SK-N-SH (cell line): ENCODE measurements around the gene PRIM2. TPM values are rescaled to one million over a fixed set of nuclear protein-coding genes. Genes with fewer than 3 reads are reported as not detected.

ENCODE experiments used
- CTCF ChIA-PET: fragments of 300-600, 350-600 bp; formaldehyde crosslinking; extraction: SDS; loops from one replicate; lab custom pipeline; 2021; lab: Yijun Ruan, JAX
- POLR2A ChIA-PET: fragments of 350-600 bp; sonication (Branson Sonifier 250); formaldehyde crosslinking; extraction: SDS; loops from one replicate; lab custom pipeline; 2020; ENCODE audit warnings: antibody characterized with exemption, inconsistent platforms; lab: Yijun Ruan, JAX
- DNase-seq: peaks from one replicate; pipeline ENCODE4 v3.0.0; 2012
- H2AFZ ChIP-seq: fragments of 200-600 bp; sonication (generic); 2 replicates; pipeline ENCODE4 v1.8.1; 2016; ENCODE audit warnings: antibody characterized with exemption, mild to moderate bottlenecking, low read depth
- H3F3A ChIP-seq: fragments of 200-600 bp; sonication (generic); replicated peaks from 2 replicates; pipeline ENCODE3; 2016; ENCODE audit warnings: antibody characterized with exemption, mild to moderate bottlenecking; ENCODE audit not compliant: insufficient read depth
- H3K27ac ChIP-seq, 2 experiments: fragments of 200-500 bp in 1 of 2; fragments of 200-600 bp in 1 of 2; sonication (Bioruptor generic) in 1 of 2; sonication (generic), shearing (Covaris generic) in 1 of 2; 2 replicates each; pipeline versions ENCODE4 v1.5.1 to v1.6.1; 2014 to 2016; ENCODE audit warnings: low read depth in 2 of 2, inconsistent platforms in 1 of 2, low read length in 1 of 2, mild to moderate bottlenecking in 1 of 2, mixed read lengths in 1 of 2
- H3K27me3 ChIP-seq: fragments of 200-600 bp; sonication (generic), shearing (Covaris generic); 2 replicates; pipeline ENCODE4 v1.6.1; 2016; ENCODE audit warnings: mixed run types; ENCODE audit not compliant: insufficient read depth
- H3K36me3 ChIP-seq, 2 experiments: fragments of 200-500 bp in 1 of 2; fragments of 200-600 bp in 1 of 2; sonication (Bioruptor generic) in 1 of 2; sonication (generic) in 1 of 2; replicated peaks in 1 of 2; 2 replicates each; pipeline versions ENCODE3 to v1.5.1; 2014 to 2016; ENCODE audit warnings: low read length in 1 of 2, mild to moderate bottlenecking in 1 of 2; ENCODE audit not compliant: insufficient read depth in 2 of 2, control insufficient read depth in 1 of 2
- H3K4me1 ChIP-seq, 2 experiments: fragments of 200-500 bp in 1 of 2; fragments of 200-600 bp in 1 of 2; sonication (Bioruptor generic) in 1 of 2; sonication (generic), shearing (Covaris generic) in 1 of 2; 2 replicates each; pipeline versions ENCODE4 v1.5.1 to v1.6.1; 2014 to 2016; ENCODE audit warnings: low read depth in 1 of 2, low read length in 1 of 2, mixed run types in 1 of 2; ENCODE audit not compliant: insufficient read depth in 2 of 2, control insufficient read depth in 1 of 2
- H3K4me2 ChIP-seq: fragments of 200-600 bp; sonication (generic), shearing (Covaris generic); 2 replicates; pipeline ENCODE4 v1.6.1; 2017; ENCODE audit warnings: mixed run types
- H3K4me3 ChIP-seq, 2 experiments: fragments of 200-500 bp in 1 of 2; fragments of 200-600 bp in 1 of 2; sonication (Bioruptor generic) in 1 of 2; sonication (generic), shearing (Covaris generic) in 1 of 2; 2 replicates each; pipeline versions ENCODE4 v1.5.1 to v1.8.1; 2014 to 2016; ENCODE audit warnings: low read depth in 2 of 2, inconsistent platforms in 1 of 2, low read length in 1 of 2, mild to moderate bottlenecking in 1 of 2, mixed read lengths in 1 of 2, moderate library complexity in 1 of 2
- H3K79me2 ChIP-seq: fragments of 200-600 bp; sonication (generic); 2 replicates; pipeline ENCODE4 v1.8.1; 2017; ENCODE audit warnings: mild to moderate bottlenecking; ENCODE audit not compliant: insufficient read depth
- H3K9ac ChIP-seq: fragments of 200-600 bp; sonication (generic); 2 replicates; pipeline ENCODE4 v1.6.1; 2017; ENCODE audit warnings: mixed run types
- H3K9me2 ChIP-seq: fragments of 200-600 bp; sonication (generic); 2 replicates; pipeline ENCODE4 v1.6.1; 2017; ENCODE audit warnings: mixed run types
- H3K9me3 ChIP-seq: fragments of 200-600 bp; sonication (generic); 2 replicates; pipeline ENCODE4 v1.6.1; 2017; ENCODE audit warnings: mixed run types, mild to moderate bottlenecking, moderate library complexity
- H4K20me1 ChIP-seq: fragments of 200-600 bp; sonication (generic); 2 replicates; pipeline ENCODE4 v1.6.1; 2017; ENCODE audit warnings: mild to moderate bottlenecking, mixed run types; ENCODE audit not compliant: insufficient read depth
- CHD2 ChIP-seq: fragments of 150-350 bp; IDR thresholded peaks from 2 replicates; pipeline ENCODE4 v1.6.1; 2018; ENCODE audit warnings: low read length; ENCODE audit not compliant: partially characterized antibody
- ELF1 ChIP-seq: IDR thresholded peaks from 2 replicates; pipeline ENCODE4 v1.4.0; 2012
- EP300 ChIP-seq, 2 experiments: IDR thresholded peaks; 2 replicates each; pipeline versions ENCODE4 v1.4.0 to v1.6.1; 2012; ENCODE audit warnings: borderline replicate concordance in 1 of 2, low read depth in 1 of 2, low read length in 1 of 2
- FOXJ3 ChIP-seq: sonication (generic); formaldehyde crosslinking; IDR thresholded peaks from 2 replicates; pipeline ENCODE4 v1.5.1; 2020; ENCODE audit warnings: mild to moderate bottlenecking, missing genetic modification reagents
- FOXM1 ChIP-seq: IDR thresholded peaks from 2 replicates; pipeline ENCODE4 v1.4.0; 2012; ENCODE audit warnings: low read depth, mild to moderate bottlenecking
- GABPA ChIP-seq: IDR thresholded peaks from 2 replicates; pipeline ENCODE4 v1.4.0; 2012; ENCODE audit warnings: low read depth, mild to moderate bottlenecking
- GATA2 ChIP-seq: sonication (generic); formaldehyde crosslinking; IDR thresholded peaks from 2 replicates; pipeline ENCODE4 v1.5.0; 2020; ENCODE audit warnings: mild to moderate bottlenecking, missing genetic modification reagents
- JUND ChIP-seq: IDR thresholded peaks from 2 replicates; pipeline ENCODE4 v1.4.0; 2012
- MXI1 ChIP-seq: IDR thresholded peaks from 2 replicates; pipeline ENCODE4 v1.6.1; 2012; ENCODE audit warnings: mild to moderate bottlenecking, low read depth, low read length, improper control_type of control experiment
- NFIC ChIP-seq: IDR thresholded peaks from 2 replicates; pipeline ENCODE4 v1.4.0; 2012; ENCODE audit warnings: borderline replicate concordance
- NRF1 ChIP-seq: IDR thresholded peaks from 2 replicates; pipeline ENCODE4 v1.6.1; 2012; ENCODE audit warnings: low read depth, mild to moderate bottlenecking, low read length
- POLR2AphosphoS5 ChIP-seq: IDR thresholded peaks from 2 replicates; pipeline ENCODE4 v1.6.1; 2012; ENCODE audit warnings: low read depth, low read length
- RCOR1 ChIP-seq: fragments of 150-350 bp; IDR thresholded peaks from 2 replicates; pipeline ENCODE4 v1.6.1; 2017; ENCODE audit warnings: antibody characterized with exemption, low read length
- RFX5 ChIP-seq: IDR thresholded peaks from 2 replicates; pipeline ENCODE4 v1.6.1; 2012; ENCODE audit warnings: mild to moderate bottlenecking, improper control_type of control experiment, low read length
- RXRA ChIP-seq: IDR thresholded peaks from 2 replicates; pipeline ENCODE4 v1.4.0; 2012; ENCODE audit warnings: low read depth, mild to moderate bottlenecking, borderline replicate concordance
- SMC3 ChIP-seq: IDR thresholded peaks from 2 replicates; pipeline ENCODE4 v1.6.1; 2012; ENCODE audit warnings: low read depth, low read length, improper control_type of control experiment
- TCF12 ChIP-seq: IDR thresholded peaks from 2 replicates; pipeline ENCODE4 v1.4.0; 2012
- YY1 ChIP-seq: IDR thresholded peaks from 2 replicates; pipeline ENCODE4 v1.4.0; 2012; ENCODE audit warnings: low read depth, mild to moderate bottlenecking
- WGBS: methylation state at CpG from one replicate; pipeline ENCODE4 v1.1.6; 2017; ENCODE audit warnings: low lambda C conversion rate; 5-methylcytosine and 5-hydroxymethylcytosine counted together
- polyA plus RNA-seq, 3 experiments: library from polyadenylated mRNA; depleted of rRNA; stranded (reverse); fragments of >200 nt; gene quantifications; 2 replicates each; pipeline ENCODE4 v1.2.3, GENCODE V29; 2012
- TF ChIP-seq, protein P1 (sequence below): IDR thresholded peaks from 2 replicates; pipeline ENCODE4 v1.4.0; 2012; ENCODE audit warnings: low read depth, borderline replicate concordance
- TF ChIP-seq, protein P2 (sequence below): fragments of 150-350 bp; IDR thresholded peaks from 2 replicates; pipeline ENCODE4 v1.6.1; 2016; ENCODE audit warnings: mild to moderate bottlenecking, low read depth, low read length
- TF ChIP-seq, protein P3 (sequence below): fragments of 150-350 bp; IDR thresholded peaks from 2 replicates; pipeline ENCODE4 v1.6.1; 2017; ENCODE audit warnings: antibody characterized with exemption, low read length, low read depth, borderline replicate concordance
- TF ChIP-seq, protein P4 (sequence below): IDR thresholded peaks from 2 replicates; pipeline ENCODE4 v1.6.1; 2012; ENCODE audit warnings: mild to moderate bottlenecking, low read depth, low read length, moderate library complexity
- TF ChIP-seq, protein P5 (sequence below): fragments of 200-600 bp; sonication (generic); IDR thresholded peaks from 2 replicates; pipeline ENCODE4 v1.6.1; 2017; ENCODE audit warnings: antibody characterized with exemption, mild to moderate bottlenecking, moderate library complexity

The PRIM2 gene
- polyA plus RNA-seq, 1 of the 3 experiments (the other 2 are of a cell fraction) = 14.1 TPM

DNA sequence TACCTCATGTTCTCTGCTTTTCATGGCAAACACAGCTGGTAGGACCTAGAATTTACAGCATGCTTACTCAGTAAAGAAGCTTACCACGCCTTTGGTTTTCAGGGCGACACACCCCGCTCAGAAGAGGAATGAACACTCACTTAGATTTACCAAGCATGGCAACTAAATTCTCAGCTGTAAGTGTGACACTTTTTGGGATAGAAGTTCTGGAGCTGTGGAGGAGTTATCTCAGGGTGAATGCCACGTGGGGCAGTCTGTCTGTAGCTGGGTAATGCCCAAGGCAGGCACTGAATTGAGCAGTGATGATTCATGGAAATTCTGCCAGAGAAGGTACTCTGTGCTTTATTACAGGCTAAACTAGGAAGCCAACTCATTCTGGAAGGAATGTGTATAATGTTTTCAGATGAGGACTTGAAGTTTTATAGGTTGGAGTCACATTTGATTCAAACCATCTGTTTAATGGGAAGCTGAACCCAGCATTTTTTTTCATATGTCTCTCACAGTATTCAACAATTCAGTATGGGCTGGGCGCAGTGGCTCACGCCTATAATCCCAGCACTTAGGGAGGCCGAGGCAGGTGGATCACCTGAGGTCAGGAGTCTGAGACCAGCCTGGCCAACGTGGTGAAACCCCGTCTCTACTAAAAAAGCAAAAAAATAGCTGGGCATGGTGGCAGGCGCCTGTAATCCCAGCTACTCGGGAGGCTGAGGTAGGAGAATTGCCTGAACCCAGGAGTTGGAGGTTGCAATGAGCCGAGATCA lies 3.5 kb upstream of the PRIM2 start (continued):
- TF ChIP-seq NRF1 (no peak), MXI1 (peak; percentile 38; the same call in 1 of the 2 replicates), YY1 (peak; percentile 12; the same call in 1 of the 2 replicates), RXRA (peak; percentile 94), RFX5 (no peak), JUND (peak; percentile 97), GABPA (peak; percentile 40; the same call in 1 of the 2 replicates), POLR2AphosphoS5 (peak; percentile 94; the same call in 1 of the 2 replicates), ELF1 (peak; percentile 30; the same call in 1 of the 2 replicates), FOXM1 (peak; percentile 98), GATA2 (CRISPR knock-in tag) (no peak), RCOR1 (no peak)
- TF ChIP-seq, protein P1, sequence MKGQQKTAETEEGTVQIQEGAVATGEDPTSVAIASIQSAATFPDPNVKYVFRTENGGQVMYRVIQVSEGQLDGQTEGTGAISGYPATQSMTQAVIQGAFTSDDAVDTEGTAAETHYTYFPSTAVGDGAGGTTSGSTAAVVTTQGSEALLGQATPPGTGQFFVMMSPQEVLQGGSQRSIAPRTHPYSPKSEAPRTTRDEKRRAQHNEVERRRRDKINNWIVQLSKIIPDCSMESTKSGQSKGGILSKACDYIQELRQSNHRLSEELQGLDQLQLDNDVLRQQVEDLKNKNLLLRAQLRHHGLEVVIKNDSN = peak; percentile 82
- TF ChIP-seq, protein P2, sequence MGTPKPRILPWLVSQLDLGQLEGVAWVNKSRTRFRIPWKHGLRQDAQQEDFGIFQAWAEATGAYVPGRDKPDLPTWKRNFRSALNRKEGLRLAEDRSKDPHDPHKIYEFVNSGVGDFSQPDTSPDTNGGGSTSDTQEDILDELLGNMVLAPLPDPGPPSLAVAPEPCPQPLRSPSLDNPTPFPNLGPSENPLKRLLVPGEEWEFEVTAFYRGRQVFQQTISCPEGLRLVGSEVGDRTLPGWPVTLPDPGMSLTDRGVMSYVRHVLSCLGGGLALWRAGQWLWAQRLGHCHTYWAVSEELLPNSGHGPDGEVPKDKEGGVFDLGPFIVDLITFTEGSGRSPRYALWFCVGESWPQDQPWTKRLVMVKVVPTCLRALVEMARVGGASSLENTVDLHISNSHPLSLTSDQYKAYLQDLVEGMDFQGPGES = no peak
- TF ChIP-seq, protein P3, sequence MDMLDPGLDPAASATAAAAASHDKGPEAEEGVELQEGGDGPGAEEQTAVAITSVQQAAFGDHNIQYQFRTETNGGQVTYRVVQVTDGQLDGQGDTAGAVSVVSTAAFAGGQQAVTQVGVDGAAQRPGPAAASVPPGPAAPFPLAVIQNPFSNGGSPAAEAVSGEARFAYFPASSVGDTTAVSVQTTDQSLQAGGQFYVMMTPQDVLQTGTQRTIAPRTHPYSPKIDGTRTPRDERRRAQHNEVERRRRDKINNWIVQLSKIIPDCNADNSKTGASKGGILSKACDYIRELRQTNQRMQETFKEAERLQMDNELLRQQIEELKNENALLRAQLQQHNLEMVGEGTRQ = peak; percentile 33; the same call in 1 of the 2 replicates

DNA sequence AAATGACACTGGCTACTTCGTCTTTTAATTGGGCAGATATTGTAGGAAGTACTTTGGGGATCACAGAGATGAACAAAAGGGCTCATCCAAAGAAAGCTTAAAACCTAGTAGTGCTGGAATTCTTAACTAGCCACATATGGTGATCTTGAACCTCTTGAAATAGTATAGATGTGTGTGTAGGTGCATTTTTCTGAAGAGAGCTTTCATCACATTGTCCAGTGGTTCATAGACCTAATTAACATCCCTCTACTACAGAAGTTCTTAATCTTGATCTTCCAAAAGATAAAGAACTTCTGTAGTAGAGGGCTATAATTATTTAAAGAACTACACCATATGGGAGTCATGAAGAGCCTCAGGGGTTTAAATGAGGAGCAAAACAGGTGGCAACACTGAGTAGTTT lies 2.3 kb upstream of the PRIM2 start:
- Histone ChIP-seq H3K79me2 (peaks cover 31% of the 10 kb centered on the region), H3K4me1 (peaks cover 8 to 37% of the 10 kb centered on the region in 2 experiments), H3F3A (peaks cover 33% of the 10 kb centered on the region), H4K20me1 (no peaks in the 10 kb centered on the region), H3K9me3 (no peaks in the 10 kb centered on the region), H3K27me3 (no peaks in the 10 kb centered on the region), H3K4me3 (no peak overlapping the region), H2AFZ (peak overlapping the region; percentile 67; the same call in 1 of the 2 replicates), H3K9me2 (no peaks in the 10 kb centered on the region), H3K36me3 (peaks cover 3 to 11% of the 10 kb centered on the region in 2 experiments), H3K4me2 (peak overlapping the region; percentile 69; the same call in 1 of the 2 replicates), H3K9ac (peak overlapping the region; percentile 68), H3K27ac (peak overlapping the region; percentile 77 to 99; a peak in 3 of 4 replicates)
- ChIA-PET POLR2A (interaction anchor here (0.6 kb wide), 2 partner anchors 304 to 555 kb away, joined by 3 read pairs; no protein-coding TSS in a partner anchor), CTCF (interaction anchor here (1.3 to 6.4 kb wide), 4 partner anchors 10 to 413 kb away, joined by 4 to 64 read pairs (median 21); no protein-coding TSS in a partner anchor)
- no peak for DNase-seq
- TF ChIP-seq FOXJ3 (CRISPR knock-in tag) (no peak), POLR2AphosphoS5 (no peak), JUND (no peak), TCF12 (no peak; the same call in 1 of the 2 replicates), EP300 (IDR thresholded peaks at IDR 0.05; ENCODE audit: borderline replicate concordance in 1 of 2, low read depth in 1 of 2, low read length in 1 of 2) (no peak), RFX5 (no peak), SMC3 (no peak), CHD2 (no peak), NFIC (no peak)
- TF ChIP-seq, protein P4, sequence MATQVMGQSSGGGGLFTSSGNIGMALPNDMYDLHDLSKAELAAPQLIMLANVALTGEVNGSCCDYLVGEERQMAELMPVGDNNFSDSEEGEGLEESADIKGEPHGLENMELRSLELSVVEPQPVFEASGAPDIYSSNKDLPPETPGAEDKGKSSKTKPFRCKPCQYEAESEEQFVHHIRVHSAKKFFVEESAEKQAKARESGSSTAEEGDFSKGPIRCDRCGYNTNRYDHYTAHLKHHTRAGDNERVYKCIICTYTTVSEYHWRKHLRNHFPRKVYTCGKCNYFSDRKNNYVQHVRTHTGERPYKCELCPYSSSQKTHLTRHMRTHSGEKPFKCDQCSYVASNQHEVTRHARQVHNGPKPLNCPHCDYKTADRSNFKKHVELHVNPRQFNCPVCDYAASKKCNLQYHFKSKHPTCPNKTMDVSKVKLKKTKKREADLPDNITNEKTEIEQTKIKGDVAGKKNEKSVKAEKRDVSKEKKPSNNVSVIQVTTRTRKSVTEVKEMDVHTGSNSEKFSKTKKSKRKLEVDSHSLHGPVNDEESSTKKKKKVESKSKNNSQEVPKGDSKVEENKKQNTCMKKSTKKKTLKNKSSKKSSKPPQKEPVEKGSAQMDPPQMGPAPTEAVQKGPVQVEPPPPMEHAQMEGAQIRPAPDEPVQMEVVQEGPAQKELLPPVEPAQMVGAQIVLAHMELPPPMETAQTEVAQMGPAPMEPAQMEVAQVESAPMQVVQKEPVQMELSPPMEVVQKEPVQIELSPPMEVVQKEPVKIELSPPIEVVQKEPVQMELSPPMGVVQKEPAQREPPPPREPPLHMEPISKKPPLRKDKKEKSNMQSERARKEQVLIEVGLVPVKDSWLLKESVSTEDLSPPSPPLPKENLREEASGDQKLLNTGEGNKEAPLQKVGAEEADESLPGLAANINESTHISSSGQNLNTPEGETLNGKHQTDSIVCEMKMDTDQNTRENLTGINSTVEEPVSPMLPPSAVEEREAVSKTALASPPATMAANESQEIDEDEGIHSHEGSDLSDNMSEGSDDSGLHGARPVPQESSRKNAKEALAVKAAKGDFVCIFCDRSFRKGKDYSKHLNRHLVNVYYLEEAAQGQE = no peak
- TF ChIP-seq, protein P5, sequence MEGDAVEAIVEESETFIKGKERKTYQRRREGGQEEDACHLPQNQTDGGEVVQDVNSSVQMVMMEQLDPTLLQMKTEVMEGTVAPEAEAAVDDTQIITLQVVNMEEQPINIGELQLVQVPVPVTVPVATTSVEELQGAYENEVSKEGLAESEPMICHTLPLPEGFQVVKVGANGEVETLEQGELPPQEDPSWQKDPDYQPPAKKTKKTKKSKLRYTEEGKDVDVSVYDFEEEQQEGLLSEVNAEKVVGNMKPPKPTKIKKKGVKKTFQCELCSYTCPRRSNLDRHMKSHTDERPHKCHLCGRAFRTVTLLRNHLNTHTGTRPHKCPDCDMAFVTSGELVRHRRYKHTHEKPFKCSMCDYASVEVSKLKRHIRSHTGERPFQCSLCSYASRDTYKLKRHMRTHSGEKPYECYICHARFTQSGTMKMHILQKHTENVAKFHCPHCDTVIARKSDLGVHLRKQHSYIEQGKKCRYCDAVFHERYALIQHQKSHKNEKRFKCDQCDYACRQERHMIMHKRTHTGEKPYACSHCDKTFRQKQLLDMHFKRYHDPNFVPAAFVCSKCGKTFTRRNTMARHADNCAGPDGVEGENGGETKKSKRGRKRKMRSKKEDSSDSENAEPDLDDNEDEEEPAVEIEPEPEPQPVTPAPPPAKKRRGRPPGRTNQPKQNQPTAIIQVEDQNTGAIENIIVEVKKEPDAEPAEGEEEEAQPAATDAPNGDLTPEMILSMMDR = no peak
- WGBS = 85% methylated on average over 1 of the region's 1 CpG
